GM18508 (cell line): ENCODE measurements around the gene ADAP2.
"Not testable (repeated sequence)": the region's sequence is repeated elsewhere in the genome, so short reads cannot be mapped to it uniquely, and the experiment has no call there.

Source experiments
- ATAC-seq: cut with Tn5 transposase; IDR thresholded peaks from one replicate; pipeline ENCODE4 v1.9.1; 2021; ENCODE audit warnings: moderate number of reproducible peaks; ENCODE audit not compliant: insufficient read depth, unreplicated experiment

ADAP2 gene

DNA sequence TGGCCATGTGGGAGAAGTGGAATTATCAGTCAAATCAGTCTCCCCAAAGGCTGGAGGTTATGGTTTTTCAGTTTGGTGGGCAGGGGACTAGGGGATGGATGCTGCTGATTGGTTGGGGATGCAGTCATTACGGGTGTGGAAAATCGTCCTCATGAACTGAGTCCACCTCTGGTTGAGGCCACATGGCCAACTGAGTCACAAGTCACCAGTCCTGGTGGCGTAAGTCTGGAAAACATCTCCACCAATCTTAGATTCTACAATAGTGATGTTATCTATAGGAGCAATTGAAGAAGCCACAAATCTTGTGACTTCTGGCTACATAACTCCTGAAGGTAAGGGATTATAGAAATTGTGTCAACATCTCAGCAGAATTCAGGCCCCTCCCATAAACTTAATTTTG lies 43.9 kb downstream of the ADAP2 start:
- ATAC-seq, result no peak

- ATAC-seq, result not testable (repeated sequence)
These were observed 46.2 kb downstream of the ADAP2 start for GRCh38 chr17:30967911-30968310.

DNA sequence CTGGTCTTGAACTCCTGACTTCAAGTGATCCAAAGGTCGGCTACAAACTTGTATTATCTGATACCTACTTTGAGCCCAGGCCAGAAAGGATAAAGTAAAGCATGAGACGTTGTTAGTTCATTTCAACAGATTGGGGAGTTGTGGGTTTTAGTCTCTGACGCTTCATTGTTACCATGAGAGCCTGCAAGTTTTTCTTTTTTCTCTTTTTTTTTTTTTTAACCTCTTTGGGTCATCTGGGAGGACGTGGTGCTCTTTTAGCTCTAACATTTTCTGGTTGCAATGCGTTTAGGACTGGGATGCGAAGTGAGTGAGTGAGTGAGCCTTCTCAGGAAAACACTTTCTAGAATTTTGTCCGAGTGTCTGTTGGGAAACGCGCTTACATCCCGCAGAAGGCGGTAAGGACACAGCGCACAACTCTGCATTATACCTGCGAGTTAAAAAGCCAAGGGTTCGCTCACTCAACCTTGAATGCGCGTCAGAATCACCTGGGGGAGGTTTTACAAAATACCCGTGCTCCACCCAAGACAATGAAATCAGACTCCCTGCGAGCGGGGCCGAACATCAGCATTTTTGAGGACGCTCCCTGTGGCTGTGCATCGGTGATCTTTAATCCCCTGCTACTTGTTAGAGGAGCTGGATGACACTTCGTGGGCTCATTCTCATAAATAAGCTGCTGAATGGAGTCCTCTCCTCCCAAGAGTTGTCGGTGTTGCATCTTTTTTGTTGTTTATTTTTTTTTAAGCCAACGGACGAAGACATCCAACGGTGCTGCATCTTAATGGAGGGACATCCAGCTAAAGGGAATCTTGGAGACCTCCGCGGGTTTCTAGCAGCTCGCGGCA lies 48.5 kb downstream of the ADAP2 start:
- no peak for ATAC-seq

- ATAC-seq, result no peak
These were observed 49.3 kb downstream of the ADAP2 start, which contains the start of gene RNF135 for GRCh38 chr17:30970831-30971567. TSS of gene RNF135 (plus strand) at chr17:30971039. CDS start at chr17:30971074, 35 bp downstream.

GRCh38 chr17:30975042-30975820 lies 53.5 kb downstream of the ADAP2 start:
- no peak for ATAC-seq

DNA sequence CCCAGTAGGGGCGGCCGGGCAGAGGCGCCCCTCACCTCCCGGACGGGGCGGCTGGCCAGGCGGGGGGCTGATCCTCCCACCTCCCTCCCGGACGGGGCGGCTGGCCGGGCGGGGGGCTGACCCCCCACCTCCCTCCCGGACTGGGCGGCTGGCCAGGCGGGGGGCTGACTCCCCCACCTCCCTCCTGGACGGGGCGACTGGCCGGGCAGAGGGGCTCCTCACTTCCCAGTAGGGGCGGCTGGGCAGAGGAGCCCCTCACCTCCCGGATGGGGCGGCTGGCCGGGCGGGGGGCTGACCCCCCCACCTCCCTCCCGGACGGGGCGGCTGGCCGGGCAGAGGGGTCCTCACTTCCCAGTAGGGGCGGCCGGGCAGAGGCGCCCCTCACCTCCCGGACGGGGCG lies 58.2 kb downstream of the ADAP2 start:
- not testable (repeated sequence) for ATAC-seq

GRCh38 chr17:30981531-30982519 lies 60.1 kb downstream of the ADAP2 start:
- ATAC-seq, result no peak

- ATAC-seq, result no peak
These were observed 61.1 kb downstream of the ADAP2 start for GRCh38 chr17:30982855-30983254.

DNA sequence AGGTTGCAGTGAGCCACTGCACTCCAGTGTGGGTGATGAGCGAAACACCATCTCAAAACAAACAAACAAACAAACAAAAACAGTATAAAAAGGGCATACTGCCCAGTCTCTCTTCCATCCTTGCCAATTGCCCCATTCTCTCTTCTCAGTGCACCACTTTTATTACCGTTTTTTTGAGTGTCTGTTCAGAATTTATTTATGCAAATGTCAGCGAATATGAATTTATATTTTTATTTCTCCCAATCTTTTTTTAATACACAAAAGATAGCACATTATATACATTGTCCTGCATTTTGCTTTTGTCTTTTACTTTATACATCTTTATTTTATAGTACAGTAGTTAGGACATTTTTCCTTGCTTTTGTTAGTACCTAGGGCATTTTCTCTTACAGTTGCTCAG lies 68.7 kb downstream of the ADAP2 start:
- ATAC-seq, result no peak

DNA sequence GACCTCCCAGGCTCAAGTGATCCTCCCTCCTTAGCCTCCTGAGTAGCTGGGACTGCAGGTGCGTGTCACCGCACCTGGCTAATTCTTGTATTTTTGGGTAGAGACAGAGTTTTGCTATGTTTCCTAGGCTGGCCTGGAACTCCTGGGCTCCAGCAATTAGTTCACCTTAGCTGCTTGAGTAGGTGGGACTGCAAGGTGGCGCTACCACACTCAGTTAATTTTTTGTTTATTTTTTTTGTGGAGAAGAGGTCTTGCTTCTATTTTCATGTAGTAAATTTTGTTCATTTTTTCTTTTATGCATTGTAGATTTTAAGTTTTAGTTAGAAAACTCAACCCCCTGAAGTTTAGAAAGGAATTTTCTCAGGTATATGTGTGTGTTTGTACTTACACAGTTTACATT lies 70.8 kb downstream of the ADAP2 start:
- ATAC-seq, result no peak

- no peak for ATAC-seq
These were observed 73.6 kb downstream of the ADAP2 start for GRCh38 chr17:30995347-30995746.

DNA sequence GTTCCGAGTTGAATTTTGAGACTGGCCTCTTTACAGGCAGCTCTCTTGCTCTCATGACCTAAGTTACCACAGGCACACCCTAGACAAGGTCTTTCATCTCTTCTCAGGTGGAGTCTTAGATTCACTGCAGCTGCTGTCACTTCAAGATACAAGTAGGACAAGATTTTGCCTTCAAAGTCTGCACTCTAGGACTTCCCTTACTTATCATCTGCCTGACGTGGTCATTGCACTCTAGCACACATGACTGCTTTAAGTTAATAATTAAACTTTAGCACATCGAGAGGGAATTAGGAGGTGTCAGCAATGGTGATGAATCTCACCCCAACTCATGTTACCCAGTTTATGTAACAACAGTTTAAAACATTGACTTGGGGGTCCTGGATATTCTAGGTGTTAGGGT lies 74.7 kb downstream of the ADAP2 start:
- no peak for ATAC-seq

DNA sequence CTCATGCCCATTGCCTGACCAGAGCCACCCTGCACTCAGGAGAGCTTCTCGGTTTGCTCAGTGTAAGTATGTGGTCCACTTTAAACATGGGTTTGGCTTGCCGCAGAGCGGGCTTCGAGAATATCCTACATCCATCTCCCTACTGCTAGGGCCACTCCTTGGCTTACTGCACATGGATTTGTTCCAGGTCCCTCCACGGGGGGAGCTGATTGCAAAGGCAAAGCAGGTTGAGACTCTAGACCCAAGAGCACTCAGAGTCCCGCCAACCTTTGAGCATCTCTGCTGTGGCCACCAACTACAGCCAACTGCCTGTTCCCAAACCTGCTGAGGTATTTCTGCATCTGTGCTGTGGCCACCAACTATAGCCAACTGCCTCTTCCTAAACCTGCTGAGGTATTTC lies 75.5 kb downstream of the ADAP2 start:
- ATAC-seq, result no peak

DNA sequence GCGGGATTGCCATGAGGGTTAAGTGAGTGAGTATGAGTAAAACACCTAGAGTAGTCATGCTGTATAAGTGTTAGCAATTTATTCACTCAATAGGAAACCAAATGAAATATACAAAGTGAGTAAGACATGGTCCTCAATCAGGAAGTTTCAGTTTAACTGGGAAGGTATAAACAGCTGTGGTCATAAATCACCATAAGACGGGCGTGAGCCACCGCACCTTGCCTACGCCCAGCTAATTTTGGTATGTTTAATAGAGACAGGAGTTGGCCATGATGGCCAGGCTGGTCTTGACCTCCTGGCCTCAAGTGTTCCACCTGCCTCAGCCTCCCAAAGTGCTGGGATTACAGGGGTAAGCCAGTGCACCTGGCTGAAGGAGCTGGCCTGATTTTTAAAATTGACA lies 76.1 kb downstream of the ADAP2 start:
- ATAC-seq, result no peak

DNA sequence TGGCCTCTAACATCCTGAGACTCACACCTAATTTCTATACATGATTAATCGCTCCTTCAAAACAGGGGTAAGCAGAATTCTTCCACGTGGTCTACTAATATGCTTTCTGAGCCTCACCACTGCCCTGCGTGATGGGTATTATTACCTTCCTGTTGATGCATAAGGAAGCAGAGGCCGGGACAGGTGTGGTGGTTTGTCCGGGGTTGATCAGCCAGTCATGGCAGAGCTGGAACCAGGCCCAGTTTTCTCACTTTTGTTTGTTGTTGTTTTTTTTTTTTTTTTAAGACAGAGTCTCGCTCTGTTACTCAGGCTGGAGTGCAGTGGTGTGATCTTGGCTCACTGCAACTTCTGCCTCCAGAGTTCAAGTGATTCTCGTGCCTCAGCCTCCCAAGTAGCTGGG lies 80.3 kb downstream of the ADAP2 start:
- no peak for ATAC-seq

GRCh38 chr17:31003225-31003866 lies 81.6 kb downstream of the ADAP2 start:
- no peak for ATAC-seq

- no peak for ATAC-seq
These were observed 82.4 kb downstream of the ADAP2 start for GRCh38 chr17:31004160-31004559.

DNA sequence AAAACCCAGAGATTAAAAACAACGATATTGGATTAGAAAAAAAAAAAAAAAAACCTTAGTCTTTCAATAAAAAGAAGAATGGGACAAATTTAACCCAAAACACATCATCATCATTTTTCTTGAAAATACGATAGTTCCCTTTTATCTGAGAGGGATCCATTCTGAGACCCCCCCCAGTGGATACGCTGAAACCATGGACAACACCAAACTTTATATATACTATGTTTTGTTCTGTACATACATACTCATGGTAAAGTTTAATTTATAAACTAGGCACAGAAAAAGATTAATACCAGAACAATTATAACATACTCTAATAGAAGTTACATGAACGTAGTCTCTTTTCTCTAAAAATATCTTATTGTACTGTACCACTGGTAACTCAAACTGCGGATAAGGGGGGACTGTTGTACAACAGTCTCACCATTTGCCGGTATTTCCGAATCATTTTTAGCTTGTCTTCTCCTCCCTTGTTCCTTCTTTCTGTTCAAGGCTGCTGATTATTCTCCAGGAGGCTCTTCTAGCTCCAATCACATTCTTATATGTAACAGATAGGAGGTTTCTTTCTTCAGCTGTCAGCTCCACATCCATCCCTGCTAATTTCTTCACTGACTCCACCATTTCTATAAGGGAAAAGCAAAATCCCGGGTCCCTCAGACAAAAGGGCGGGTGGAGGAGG lies 86.1 kb downstream of the ADAP2 start:
- no peak for ATAC-seq
